Neural progenitor cell (in vitro differentiated cells): Measurements from ENCODE around the gene KIAA1549. TPM values are rescaled to one million over a fixed set of nuclear protein-coding genes. Genes with fewer than 3 reads are reported as not detected.

Source experiments
- DNase-seq: peaks from one replicate; pipeline ENCODE4 v3.0.0-alpha.2; 2016; ENCODE audit warnings: low spot score
- H2AFZ ChIP-seq: fragments of 200-600 bp; sonication (generic); replicated peaks from 2 replicates; pipeline ENCODE4 v1.6.1; 2016; ENCODE audit warnings: antibody characterized with exemption
- H3F3A ChIP-seq: fragments of 200-600 bp; sonication (generic); 2 replicates; pipeline ENCODE4 v1.6.1; 2016; ENCODE audit warnings: antibody characterized with exemption, low read depth
- H3K27ac ChIP-seq: fragments of 200-600 bp; sonication (generic); 2 replicates; pipeline ENCODE4 v1.5.1; 2016; ENCODE audit warnings: mild to moderate bottlenecking
- H3K27me3 ChIP-seq: fragments of 200-600 bp; sonication (generic); 2 replicates; pipeline ENCODE4 v1.6.1; 2016; ENCODE audit warnings: mild to moderate bottlenecking, moderate library complexity
- H3K36me3 ChIP-seq: fragments of 200-600 bp; sonication (generic); 2 replicates; pipeline ENCODE4 v1.5.1; 2016
- H3K4me1 ChIP-seq: fragments of 200-600 bp; sonication (generic); 2 replicates; pipeline ENCODE4 v1.6.1; 2016; ENCODE audit warnings: mixed run types
- H3K4me2 ChIP-seq: fragments of 200-600 bp; sonication (generic); 2 replicates; pipeline ENCODE4 v1.6.1; 2016
- H3K4me3 ChIP-seq: fragments of 200-600 bp; sonication (generic); 2 replicates; pipeline ENCODE4 v1.5.1; 2016
- H3K79me2 ChIP-seq: fragments of 200-600 bp; sonication (generic); 2 replicates; pipeline ENCODE4 v1.6.1; 2016; ENCODE audit warnings: low read depth
- H3K9ac ChIP-seq: fragments of 200-600 bp; sonication (generic); 2 replicates; pipeline ENCODE4 v1.6.1; 2016
- H3K9me3 ChIP-seq: fragments of 200-600 bp; sonication (generic); 2 replicates; pipeline ENCODE4 v1.5.1; 2016; ENCODE audit warnings: low read depth
- H4K20me1 ChIP-seq: fragments of 200-600 bp; sonication (generic); 2 replicates; pipeline ENCODE4 v1.6.1; 2016; ENCODE audit warnings: low read depth
- H3K27ac Mint-ChIP-seq: 3 replicates; pipeline ENCODE4 v1.8.0; 2021; ENCODE audit warnings: mixed read lengths
- H3K27me3 Mint-ChIP-seq: 2 replicates; pipeline ENCODE4 v1.8.0; 2022; ENCODE audit warnings: low read depth, mild to moderate bottlenecking, inconsistent platforms, moderate library complexity, mixed read lengths; ENCODE audit not compliant: insufficient read depth
- H3K36me3 Mint-ChIP-seq: 3 replicates; pipeline ENCODE4 v1.8.0; 2021; ENCODE audit warnings: mixed read lengths
- H3K4me1 Mint-ChIP-seq: 3 replicates; pipeline ENCODE4 v1.8.0; 2021; ENCODE audit warnings: mixed read lengths
- H3K4me3 Mint-ChIP-seq: 3 replicates; pipeline ENCODE4 v1.8.0; 2021; ENCODE audit warnings: mild to moderate bottlenecking, moderate library complexity, mixed read lengths
- H3K9me3 Mint-ChIP-seq: 3 replicates; pipeline ENCODE4 v1.8.0; 2020; ENCODE audit warnings: mixed read lengths
- EZH2 ChIP-seq: fragments of 200-600 bp; sonication (generic); IDR thresholded peaks from 2 replicates; pipeline ENCODE4 v1.6.1; 2017; ENCODE audit warnings: antibody characterized with exemption, mild to moderate bottlenecking, moderate library complexity
- EZH2phosphoT487 ChIP-seq: fragments of 200-600 bp; sonication (generic); IDR thresholded peaks from 2 replicates; pipeline ENCODE4 v1.6.1; 2017; ENCODE audit warnings: antibody characterized with exemption
- total RNA-seq: library from RNA; depleted of rRNA; stranded (reverse); fragments of >200 nt; gene quantifications from 2 replicates; pipeline ENCODE4 v1.2.3, GENCODE V29; 2015; ENCODE audit warnings: low replicate concordance
- TF ChIP-seq, protein P1 (sequence below): fragments of 200-600 bp; sonication (generic); IDR thresholded peaks from 2 replicates; pipeline ENCODE4 v1.5.1; 2017; ENCODE audit warnings: antibody characterized with exemption, mild to moderate bottlenecking

The KIAA1549 gene
- total RNA-seq, 1 donor from 2014 or later: 4.8 TPM

DNA sequence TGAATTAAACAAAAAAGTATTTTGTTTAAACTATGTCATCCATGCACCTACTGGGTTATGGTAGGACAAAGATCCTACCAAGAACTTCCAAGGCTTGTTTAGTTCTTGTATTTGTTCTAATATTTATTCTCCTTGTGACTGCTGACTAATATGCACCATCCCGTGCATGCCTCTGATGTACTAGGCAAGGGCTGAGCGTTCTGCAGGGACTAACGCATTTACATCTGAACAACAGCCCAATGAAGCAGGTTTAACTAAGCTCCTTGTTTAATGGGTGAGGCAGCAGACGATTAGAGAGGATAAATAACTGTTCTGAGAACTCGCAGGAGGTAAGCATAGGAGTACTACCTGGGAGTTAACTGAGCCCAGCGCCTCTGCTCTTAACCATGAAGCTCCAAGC, 64.9 kb downstream of the KIAA1549 start:
- peaks cover 46% of the 10 kb centered on the region for H3K36me3 Mint-ChIP-seq
- no peak overlapping the region for H3K27ac Mint-ChIP-seq
- peaks cover 2% of the 10 kb centered on the region for H3K27me3 Mint-ChIP-seq
- no peak overlapping the region for H3K9ac ChIP-seq
- no peaks in the 10 kb centered on the region for H3K4me1 Mint-ChIP-seq
- H3K27me3 ChIP-seq: no peaks in the 10 kb centered on the region
- no peak overlapping the region for H3K4me3 Mint-ChIP-seq
- TF ChIP-seq, protein P1, sequence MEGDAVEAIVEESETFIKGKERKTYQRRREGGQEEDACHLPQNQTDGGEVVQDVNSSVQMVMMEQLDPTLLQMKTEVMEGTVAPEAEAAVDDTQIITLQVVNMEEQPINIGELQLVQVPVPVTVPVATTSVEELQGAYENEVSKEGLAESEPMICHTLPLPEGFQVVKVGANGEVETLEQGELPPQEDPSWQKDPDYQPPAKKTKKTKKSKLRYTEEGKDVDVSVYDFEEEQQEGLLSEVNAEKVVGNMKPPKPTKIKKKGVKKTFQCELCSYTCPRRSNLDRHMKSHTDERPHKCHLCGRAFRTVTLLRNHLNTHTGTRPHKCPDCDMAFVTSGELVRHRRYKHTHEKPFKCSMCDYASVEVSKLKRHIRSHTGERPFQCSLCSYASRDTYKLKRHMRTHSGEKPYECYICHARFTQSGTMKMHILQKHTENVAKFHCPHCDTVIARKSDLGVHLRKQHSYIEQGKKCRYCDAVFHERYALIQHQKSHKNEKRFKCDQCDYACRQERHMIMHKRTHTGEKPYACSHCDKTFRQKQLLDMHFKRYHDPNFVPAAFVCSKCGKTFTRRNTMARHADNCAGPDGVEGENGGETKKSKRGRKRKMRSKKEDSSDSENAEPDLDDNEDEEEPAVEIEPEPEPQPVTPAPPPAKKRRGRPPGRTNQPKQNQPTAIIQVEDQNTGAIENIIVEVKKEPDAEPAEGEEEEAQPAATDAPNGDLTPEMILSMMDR: no peak
- no peak for TF ChIP-seq EZH2phosphoT487
- TF ChIP-seq EZH2: no peak
- no peaks in the 10 kb centered on the region for H3K4me1 ChIP-seq
- H3K27ac ChIP-seq: no peak overlapping the region
- H3K4me2 ChIP-seq: no peak overlapping the region
- no peaks in the 10 kb centered on the region for H3K9me3 ChIP-seq
- H4K20me1 ChIP-seq: no peaks in the 10 kb centered on the region
- no peaks in the 10 kb centered on the region for H3K9me3 Mint-ChIP-seq
- H3K4me3 ChIP-seq: no peak overlapping the region
- DNase-seq: no peak
- H3K79me2 ChIP-seq: no peaks in the 10 kb centered on the region
- no peak overlapping the region for H2AFZ ChIP-seq
- H3F3A ChIP-seq: no peaks in the 10 kb centered on the region
- H3K36me3 ChIP-seq: peaks cover 3% of the 10 kb centered on the region

DNA sequence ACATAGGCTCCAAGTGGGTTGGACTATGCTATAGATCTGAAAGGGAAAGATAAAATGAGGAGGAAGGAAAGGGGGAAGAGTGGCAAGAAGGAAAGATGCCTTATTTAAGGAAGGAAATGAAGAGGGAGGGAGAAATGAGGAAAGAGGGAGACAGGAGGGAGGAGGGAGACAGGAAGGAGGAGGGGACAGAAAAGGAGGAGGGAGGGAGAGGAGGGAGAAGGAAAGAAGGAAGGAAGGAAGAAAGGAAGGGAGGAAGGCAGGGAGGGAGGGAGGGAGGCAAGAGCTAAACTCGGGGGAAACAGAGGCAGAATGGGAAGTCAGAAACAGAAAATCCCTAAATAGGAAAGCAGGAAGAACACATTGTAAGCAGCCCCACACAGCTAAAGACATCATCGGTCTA, 67.4 kb downstream of the KIAA1549 start:
- H3K9me3 Mint-ChIP-seq: no peaks in the 10 kb centered on the region

DNA sequence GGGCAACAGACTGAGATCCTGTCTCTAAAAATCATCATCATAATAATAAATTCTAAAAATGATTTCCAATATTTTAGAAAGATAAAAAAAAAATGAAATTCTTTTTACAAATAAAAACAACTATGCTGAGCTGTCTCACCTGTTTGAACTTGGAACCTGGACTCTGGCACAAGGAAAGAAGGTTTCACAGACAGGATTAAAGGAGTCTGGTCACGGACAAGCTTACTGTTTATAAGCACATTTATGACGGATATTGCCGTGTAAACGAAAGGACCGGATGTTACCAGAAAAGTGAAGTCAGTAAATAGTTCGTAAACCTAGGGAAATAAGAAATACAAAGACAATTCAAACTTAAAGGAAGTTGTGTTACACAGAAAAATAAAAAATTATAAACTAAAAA, 70.2 kb downstream of the KIAA1549 start:
- Mint-ChIP-seq H3K4me3 (no peak overlapping the region), H3K36me3 (peaks cover 37% of the 10 kb centered on the region), H3K4me1 (no peaks in the 10 kb centered on the region), H3K9me3 (no peaks in the 10 kb centered on the region), H3K27ac (no peak overlapping the region), H3K27me3 (peaks cover 2% of the 10 kb centered on the region)
- Histone ChIP-seq H3F3A (no peaks in the 10 kb centered on the region), H3K4me1 (no peaks in the 10 kb centered on the region), H3K27me3 (no peaks in the 10 kb centered on the region), H3K4me3 (no peak overlapping the region), H3K27ac (no peak overlapping the region), H3K9ac (no peak overlapping the region), H3K9me3 (no peaks in the 10 kb centered on the region), H2AFZ (no peak overlapping the region), H3K36me3 (peaks cover 6% of the 10 kb centered on the region), H3K79me2 (no peaks in the 10 kb centered on the region), H3K4me2 (no peak overlapping the region), H4K20me1 (no peaks in the 10 kb centered on the region)
- DNase-seq: no peak
- no peak for TF ChIP-seq EZH2
- TF ChIP-seq, protein P1: no peak
- no peak for TF ChIP-seq EZH2phosphoT487

More for the DNA sequence above, 67.4 kb downstream of the KIAA1549 start:
- Histone ChIP-seq H3K27me3 (no peaks in the 10 kb centered on the region), H3K4me3 (no peak overlapping the region), H3K9ac (no peak overlapping the region), H3K27ac (no peak overlapping the region), H2AFZ (no peak overlapping the region), H3K36me3 (peaks cover 6% of the 10 kb centered on the region), H3K4me2 (no peak overlapping the region), H3K4me1 (no peaks in the 10 kb centered on the region), H3K9me3 (no peaks in the 10 kb centered on the region), H4K20me1 (no peaks in the 10 kb centered on the region), H3F3A (no peaks in the 10 kb centered on the region), H3K79me2 (no peaks in the 10 kb centered on the region)
- no peaks in the 10 kb centered on the region for H3K4me1 Mint-ChIP-seq
- DNase-seq: no peak
- TF ChIP-seq EZH2phosphoT487 (no peak), EZH2 (no peak)
- TF ChIP-seq, protein P1: no peak
- no peak overlapping the region for H3K4me3 Mint-ChIP-seq
- H3K27me3 Mint-ChIP-seq: peaks cover 4% of the 10 kb centered on the region
- no peak overlapping the region for H3K27ac Mint-ChIP-seq
- H3K36me3 Mint-ChIP-seq: peaks cover 47% of the 10 kb centered on the region
